GM13977 (cell line): ENCODE results near the gene ARHGAP44.

ENCODE experiments used
- DNase-seq: peaks from one replicate; pipeline ENCODE4 v3.0.0; 2012; ENCODE audit warnings: low spot score
- in situ Hi-C: fragments of 300-500 bp; cut with MboI; formaldehyde crosslinking; loops from one replicate; pipeline ENCODE4 v1.12.0; 2022; ENCODE audit warnings: low sequenced_read_pairs, low pct_unique_long_range_greater_than_20kb, mixed read lengths, inconsistent platforms; ENCODE audit not compliant: unreplicated experiment
- TF ChIP-seq, protein P1 (sequence below): IDR thresholded peaks from 2 replicates; pipeline ENCODE4 v1.5.1; 2012; ENCODE audit warnings: mild to moderate bottlenecking, control low read depth; ENCODE audit not compliant: insufficient read depth; ENCODE audit errors: extremely low read depth, missing control alignments

The ARHGAP44 gene

DNA sequence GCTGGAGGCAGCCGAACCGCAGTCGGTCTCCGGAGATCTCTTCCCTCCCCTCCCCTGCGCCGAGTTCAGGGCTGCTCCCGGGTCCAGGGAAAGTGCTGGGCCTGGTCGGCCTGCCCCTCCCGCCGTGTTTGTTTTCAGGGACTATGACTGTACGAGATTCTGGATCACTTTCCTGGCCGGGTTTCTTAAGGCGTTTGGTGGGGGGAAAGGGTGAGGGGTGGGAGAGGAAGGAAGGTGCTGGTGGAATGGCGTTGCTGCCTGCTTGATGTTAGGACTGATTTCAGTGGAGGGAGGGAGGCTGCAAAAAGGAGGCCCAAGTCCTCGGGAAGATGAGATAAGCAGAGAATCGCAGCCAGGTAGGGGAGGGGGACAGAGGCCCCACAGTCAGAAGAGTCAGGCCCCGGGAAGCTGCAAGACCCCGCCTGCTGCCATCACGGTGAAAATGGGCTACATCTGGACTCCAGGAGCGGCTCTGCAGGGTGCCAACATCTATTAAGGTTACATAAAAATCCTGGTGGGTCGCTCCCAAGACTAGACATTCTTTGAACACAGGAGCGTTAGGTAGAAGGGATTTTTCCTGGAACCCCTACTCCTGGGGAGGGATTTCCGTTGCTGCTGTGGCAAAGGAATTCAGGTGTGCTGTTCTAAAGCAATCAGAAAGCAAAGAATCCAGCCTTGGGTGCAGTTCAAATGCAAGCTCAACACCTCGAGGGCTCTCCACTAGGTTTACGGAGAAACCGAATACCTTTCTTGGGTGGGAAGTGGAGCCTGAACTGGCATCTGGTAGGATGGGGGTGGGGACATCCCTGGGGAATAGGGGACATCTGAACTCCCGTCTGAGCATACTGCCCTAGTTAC lies 1.2 kb downstream of the ARHGAP44 start:
- in situ Hi-C loops: no loop called here
- no peak for DNase-seq
- TF ChIP-seq, protein P1, sequence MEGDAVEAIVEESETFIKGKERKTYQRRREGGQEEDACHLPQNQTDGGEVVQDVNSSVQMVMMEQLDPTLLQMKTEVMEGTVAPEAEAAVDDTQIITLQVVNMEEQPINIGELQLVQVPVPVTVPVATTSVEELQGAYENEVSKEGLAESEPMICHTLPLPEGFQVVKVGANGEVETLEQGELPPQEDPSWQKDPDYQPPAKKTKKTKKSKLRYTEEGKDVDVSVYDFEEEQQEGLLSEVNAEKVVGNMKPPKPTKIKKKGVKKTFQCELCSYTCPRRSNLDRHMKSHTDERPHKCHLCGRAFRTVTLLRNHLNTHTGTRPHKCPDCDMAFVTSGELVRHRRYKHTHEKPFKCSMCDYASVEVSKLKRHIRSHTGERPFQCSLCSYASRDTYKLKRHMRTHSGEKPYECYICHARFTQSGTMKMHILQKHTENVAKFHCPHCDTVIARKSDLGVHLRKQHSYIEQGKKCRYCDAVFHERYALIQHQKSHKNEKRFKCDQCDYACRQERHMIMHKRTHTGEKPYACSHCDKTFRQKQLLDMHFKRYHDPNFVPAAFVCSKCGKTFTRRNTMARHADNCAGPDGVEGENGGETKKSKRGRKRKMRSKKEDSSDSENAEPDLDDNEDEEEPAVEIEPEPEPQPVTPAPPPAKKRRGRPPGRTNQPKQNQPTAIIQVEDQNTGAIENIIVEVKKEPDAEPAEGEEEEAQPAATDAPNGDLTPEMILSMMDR: no peak

DNA sequence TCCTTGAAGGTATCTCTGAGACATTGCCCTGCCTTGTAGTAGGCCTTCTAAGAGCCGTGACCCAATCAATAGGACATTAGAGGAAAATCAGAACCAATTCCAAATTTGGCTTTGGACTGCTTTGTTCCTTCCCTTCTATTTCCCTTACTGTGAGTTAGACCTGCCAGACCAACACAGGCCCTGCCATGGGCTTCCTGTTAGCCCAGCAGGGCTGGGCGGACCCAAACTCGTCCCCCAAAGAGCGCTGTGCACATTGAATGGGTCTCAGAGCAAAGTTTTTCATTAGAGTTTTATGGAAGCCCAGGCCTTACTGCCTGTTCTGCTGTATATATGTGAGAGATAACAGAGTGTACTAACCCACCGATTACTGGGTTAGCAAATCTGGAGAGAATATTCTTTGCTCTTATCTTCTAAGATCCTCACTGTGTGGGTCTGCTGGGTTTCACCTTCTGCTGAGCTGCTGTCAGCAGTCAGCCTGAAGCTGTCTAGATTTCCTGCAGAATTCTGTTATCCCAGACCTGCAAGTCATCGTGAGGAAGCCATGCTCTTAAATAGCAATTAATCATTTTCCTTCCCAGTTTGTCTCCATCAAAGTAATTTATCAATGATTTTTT lies 5.7 kb downstream of the ARHGAP44 start:
- in situ Hi-C loops: no loop called here
- TF ChIP-seq, protein P1: no peak
- no peak for DNase-seq

DNA sequence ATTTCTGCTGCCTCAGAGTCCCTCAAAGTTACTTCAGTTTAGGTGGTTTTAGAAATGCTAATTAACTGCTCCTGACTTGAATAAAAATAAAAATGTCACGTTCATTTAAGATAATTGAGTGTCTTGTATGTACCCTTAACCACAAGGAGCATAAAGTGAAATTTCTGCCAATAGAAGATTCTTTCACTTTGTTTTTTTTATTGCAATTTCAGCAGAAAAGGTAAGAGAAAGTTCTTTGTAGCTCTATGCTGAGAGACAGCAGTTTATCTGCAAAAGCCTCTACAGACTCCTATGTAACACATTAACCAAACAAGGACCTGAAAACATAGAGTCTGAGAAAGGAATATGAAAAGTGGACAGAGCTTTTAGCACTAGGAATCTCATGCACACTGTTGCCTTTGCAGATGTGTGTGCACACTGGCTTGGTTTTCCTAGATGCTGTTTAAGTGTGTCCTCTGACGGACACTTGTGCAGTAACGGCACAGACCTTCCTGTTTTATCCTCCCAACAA lies 11.6 kb downstream of the ARHGAP44 start:
- TF ChIP-seq, protein P1: no peak
- in situ Hi-C loops: no loop called here
- no peak for DNase-seq

DNA sequence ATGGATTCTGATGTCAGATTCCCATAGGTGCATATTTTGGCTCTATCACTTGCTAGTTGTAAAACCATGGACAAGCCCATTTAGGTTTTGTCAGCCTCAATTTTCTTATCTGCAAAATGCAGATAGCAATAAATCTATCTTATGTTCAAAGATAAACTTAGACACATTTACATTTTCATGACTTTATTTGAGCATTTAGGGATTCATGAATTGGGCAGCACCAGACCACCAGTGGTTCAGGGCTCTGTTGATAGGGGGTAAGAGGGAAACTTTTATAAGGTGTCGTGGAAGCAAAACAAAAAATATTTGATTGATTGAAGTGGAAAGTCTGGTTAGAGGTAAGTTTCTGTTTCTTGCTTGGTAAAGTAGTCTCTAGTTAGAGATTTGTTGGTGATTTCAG lies 17.3 kb downstream of the ARHGAP44 start:
- no peak for DNase-seq
- TF ChIP-seq, protein P1: no peak
- in situ Hi-C loops: no loop called here

DNA sequence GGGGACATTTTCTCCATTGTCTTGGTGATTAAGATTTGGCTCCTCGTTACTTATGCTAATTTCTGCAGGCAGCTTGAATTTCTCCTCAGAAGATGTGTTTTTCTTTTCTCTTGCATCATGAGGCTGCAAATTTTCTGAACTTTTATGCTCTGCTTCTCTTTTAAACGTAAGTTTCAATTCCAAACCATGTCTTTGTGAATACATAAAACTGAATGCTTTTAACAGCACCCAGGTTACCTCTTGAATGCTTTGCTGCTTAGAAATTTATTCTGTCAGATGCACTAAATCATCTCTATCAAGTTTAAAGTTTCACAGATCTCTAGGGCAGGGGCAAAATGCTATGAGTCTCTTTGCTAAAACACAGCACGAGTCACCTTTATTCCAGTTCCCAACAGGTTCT lies 19.4 kb downstream of the ARHGAP44 start:
- in situ Hi-C loops: no loop called here
- TF ChIP-seq, protein P1: no peak
- DNase-seq: no peak

DNA sequence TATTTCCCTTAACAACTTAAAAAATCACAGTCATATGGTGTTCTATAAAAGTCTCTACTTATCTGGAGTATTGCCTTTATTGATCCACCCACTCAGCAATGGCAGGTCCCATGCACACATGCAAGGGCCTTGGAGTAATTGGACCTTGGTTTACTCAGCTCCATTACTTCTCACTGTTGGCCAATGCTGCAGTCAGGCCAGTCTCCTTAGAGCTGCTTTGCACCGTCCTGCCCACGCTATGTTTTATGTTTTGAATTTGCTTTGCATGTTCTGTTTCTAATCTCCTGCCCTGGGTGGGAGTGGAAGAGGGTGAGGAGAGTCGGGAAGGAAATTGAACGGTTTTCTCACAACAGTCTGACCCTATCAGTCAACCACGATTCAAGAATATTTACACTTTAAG lies 23.6 kb downstream of the ARHGAP44 start:
- TF ChIP-seq, protein P1: no peak
- in situ Hi-C loops: no loop called here

More for the DNA sequence above, 23.6 kb downstream of the ARHGAP44 start:
- DNase-seq: no peak
